ENCODE measurements around the gene RNF123.

Gene RNF123

DNA sequence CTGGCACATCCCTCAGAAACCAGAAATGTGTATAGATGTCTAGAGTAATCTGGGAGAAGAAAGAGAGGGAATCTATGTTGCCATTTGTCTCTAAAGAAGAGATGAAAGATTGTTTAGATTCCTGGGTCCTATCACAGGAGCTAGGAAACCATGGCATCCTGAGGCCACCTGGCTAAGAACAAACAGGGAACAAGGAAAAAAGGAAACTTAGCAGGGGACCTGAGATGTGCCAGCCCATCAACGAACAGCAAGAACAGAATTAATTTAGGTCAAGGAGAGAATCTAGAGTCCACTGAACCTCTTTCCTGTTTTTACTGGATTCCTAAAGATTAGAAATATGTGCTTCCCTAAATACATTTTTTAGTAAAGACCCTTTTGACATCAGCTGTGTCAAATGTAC is 66.7 kb downstream of the RNF123 start:
- DNase-seq: no peak

DNA sequence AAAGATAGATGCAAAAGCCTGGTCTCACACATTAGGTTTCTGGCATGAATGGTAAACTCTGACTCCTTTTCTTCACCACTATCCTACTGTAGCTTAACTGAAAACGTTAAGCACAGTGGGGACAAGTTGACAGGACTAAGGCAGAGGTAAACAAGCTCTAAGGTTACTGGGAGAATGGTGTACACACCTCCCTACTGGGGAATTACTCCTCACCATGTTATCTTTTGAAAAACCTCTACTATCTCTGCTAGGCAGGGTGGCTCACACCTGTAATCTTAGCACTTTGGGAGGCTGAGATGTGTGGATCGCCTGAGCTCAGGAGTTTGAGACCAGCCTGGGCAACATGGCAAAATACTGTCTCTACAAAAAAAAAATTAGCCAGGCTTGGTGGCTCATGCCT is 67.8 kb downstream of the RNF123 start:
- DNase-seq: no peak

DNA sequence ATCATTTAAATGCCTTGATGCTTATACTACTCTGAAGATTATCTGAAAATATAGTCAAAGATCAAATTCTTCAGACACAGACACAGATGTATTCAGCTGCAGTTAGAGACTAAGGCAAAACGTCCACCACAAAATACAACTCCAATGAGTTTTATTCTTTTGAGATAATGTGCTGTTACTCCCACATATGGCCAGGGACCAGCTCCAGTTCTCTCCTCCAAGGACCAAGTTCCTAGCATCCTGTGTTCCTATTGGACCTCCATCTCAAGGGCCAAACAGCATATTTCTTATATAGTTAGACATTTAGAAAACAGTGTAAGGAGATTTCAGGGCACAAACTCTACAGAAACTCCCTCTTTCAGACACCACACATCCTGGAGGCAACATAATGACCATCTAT is 69.9 kb downstream of the RNF123 start:
- no peak for DNase-seq

DNA sequence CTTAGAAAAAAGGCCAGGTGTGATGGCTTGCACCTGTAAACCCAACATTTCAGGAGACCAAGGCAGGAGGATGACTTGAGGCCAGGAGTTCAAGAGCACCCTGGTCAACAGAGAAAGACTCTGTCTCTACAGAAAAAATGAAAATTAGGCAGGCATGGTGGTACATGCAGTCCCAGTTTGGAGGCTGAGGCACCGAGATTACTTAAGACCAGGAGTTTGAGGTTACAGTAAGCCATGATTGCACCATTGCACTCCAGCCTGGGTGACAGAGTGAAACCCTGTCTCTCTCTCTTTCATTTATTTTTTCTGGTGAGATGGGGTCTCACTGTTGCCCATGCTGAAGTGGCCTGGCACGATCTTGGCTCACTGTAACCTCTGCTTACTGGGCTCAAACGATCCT is 72.3 kb downstream of the RNF123 start:
- DNase-seq: no peak

DNA sequence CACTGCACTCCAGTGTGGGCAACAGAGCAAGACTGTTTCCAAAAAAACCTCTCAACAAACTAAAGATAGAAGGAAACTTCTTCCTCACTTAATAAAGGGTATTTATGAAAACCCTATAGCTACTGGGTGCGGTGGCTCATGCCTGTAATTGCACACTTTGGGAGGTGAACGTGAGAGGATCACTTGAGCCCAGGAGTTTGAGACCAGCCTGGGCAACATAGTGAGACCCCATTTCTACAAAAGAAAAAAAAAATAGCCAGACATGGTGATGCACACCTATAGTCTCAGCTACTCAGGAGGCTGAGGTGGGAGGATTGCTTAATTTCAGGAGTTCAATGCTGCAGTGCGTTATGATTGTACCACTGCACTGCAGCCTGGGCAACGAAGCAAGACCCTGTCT is 74.6 kb downstream of the RNF123 start:
- no peak for DNase-seq

DNA sequence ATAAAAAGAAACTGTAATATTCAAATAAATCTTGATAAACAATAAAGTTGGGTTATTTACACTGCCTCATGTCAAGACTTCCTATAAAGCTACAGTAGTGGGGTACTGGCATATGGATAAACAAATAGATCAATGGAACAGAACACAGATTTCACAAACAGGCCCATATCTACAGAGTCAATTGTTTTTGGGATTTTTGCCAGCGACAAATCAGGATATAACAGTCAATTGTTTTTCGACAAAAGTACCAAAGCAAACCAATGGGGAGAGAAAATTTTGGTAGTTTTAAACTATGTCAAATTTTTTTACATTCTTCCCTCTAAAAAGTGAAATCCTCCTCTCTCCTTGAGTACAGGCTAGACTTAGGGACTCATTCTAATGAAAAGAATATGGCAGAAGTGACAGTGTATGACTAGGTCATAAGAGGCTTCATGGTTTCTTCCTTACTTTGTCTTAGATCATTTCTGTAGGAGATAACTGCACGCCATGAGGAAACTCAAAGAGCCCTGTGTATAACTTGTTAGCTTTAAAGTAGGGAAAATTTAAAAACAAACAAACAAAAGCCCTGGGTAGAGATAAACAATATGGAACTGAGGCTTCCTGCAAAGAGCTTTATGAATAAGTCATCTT is 80.0 kb downstream of the RNF123 start:
- no peak for DNase-seq

DNA sequence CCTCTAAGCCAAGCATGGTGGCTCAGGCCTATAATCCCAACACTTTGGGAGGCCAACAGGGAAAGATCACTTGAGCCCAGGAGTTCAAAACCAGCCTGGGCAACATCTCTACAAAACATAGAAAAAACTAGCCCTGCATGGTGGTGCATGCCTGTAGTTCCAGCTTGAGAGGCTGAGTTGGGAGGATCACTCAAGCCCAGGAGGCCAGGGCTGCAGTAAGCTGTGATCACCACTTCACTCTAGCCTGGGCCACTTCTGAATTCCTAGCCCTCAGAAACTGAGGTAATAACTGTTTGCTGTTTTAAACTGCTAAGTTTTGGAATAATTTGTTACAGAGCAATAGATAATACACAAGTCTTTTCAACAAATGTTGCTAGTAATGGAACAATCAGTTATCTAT is 80.6 kb downstream of the RNF123 start:
- no peak for DNase-seq
